D721Med (cell line): Measurements from ENCODE around the gene MTCL3.

Source experiments
- DNase-seq: peaks from one replicate; pipeline ENCODE4 v3.0.0; 2011; ENCODE audit warnings: low spot score; ENCODE audit not compliant: insufficient read length
- FAIRE-seq: peaks from 2 replicates; lab custom pipeline; 2011; peaks lifted over from hg19 to GRCh38; lab: Jason Lieb, UNC
- TF ChIP-seq, protein P1 (sequence below): IDR thresholded peaks from 2 replicates; pipeline ENCODE4 v1.5.1; 2012; ENCODE audit warnings: mild to moderate bottlenecking, control low read depth; ENCODE audit not compliant: insufficient read depth; ENCODE audit errors: missing control alignments

MTCL3 gene

DNA sequence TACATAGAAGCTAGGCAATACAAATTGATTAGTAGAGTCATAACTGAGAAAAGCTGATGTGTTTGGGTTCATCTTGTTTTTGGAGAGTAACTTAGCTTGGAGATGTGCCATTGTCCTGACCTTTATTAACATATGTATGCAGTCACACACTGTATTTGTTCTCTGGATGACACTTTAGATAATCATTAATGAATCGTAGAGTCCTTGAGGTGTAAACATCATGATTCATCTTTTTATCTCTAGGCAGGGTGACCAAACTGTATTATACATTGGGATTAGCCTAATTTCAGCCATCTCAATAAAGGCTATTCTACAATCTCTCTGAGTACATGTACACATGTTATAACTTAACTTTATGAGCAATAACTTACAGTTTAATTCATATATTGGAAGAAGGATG is 3.6 kb upstream of the MTCL3 start:
- TF ChIP-seq, protein P1, sequence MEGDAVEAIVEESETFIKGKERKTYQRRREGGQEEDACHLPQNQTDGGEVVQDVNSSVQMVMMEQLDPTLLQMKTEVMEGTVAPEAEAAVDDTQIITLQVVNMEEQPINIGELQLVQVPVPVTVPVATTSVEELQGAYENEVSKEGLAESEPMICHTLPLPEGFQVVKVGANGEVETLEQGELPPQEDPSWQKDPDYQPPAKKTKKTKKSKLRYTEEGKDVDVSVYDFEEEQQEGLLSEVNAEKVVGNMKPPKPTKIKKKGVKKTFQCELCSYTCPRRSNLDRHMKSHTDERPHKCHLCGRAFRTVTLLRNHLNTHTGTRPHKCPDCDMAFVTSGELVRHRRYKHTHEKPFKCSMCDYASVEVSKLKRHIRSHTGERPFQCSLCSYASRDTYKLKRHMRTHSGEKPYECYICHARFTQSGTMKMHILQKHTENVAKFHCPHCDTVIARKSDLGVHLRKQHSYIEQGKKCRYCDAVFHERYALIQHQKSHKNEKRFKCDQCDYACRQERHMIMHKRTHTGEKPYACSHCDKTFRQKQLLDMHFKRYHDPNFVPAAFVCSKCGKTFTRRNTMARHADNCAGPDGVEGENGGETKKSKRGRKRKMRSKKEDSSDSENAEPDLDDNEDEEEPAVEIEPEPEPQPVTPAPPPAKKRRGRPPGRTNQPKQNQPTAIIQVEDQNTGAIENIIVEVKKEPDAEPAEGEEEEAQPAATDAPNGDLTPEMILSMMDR: no peak
- FAIRE-seq (peak; percentile 38), DNase-seq (no peak)

DNA sequence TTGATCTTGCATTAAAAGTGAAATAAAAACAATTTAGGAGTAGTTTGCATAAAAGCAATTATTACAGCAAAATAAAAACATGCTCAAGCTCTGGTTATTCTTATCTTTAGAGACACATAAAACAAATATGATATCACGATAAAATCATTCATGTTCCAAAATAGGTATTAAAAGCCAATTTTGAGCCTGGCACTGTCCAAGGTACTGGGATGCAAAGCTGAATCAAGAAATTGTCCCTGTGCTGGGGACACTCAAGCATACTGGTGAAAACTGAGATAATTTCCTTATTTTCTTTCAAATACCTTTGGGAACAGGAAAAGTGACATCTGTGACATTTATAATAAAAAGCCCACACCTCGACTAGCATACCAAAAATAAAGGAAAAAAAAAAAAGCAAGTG is 931 bp upstream of the MTCL3 start:
- TF ChIP-seq, protein P1: no peak
- FAIRE-seq (peak; percentile 53), DNase-seq (no peak)

DNA sequence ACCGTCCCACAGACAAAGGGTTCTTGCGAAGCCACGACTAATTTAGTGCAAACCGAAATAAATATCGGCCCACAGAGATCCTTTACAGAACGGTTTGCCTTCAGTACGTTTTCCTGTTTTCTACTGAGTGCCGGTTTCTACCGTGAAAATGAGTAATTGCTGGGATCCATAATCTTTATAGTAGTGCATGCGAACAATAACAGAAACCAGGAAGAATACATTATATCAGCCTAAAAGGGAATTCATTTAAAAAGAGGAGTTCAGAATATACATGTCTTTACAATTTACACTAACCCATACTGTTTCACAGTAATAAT is 292 bp upstream of the MTCL3 start:
- FAIRE-seq (no peak), DNase-seq (no peak)
- TF ChIP-seq, protein P1: no peak

DNA sequence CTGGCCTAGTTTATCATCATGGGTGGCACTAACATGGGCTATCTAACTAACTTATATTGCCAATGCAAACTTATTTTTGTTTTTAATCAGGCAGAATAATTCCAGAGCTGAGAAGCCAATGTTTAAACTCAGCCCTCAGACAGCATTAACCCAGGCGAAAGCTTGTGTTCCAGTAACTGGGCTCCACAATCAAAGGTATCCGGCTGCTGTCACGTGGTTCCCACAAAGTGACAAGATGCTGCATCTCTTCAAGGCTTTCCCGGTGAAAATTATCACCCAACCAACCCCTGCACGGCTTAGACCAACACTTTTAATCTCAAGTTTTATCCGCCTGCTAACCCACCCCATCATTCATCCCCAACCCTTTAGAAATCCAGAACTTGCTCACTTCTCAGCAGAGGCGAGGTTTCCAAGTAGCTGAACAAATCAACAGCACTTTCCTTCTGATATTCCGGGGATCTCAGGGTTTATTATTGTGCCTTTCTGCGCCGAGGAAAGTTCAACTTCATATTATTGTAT is 885 bp downstream of the MTCL3 start:
- TF ChIP-seq, protein P1: no peak
- no peak for FAIRE-seq
- DNase-seq: no peak

DNA sequence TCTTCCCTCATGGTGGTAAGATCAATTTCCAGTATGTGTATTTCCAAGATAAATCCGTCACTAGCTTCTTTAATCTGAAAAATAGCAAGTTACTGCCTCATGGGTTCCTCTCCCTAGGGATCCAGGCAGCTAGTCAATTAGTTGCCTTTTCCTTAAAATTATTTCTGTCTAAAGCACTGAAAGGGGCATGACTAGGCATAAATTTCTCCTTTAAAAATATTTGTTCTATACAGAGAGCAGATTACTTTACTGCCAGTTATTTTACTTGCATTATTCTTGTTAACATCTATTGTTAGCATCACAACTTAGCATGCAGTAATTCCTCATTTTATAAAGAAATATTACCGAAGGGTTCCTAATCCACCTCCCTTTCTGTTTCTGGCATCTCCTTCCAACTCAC is 1.4 kb downstream of the MTCL3 start:
- DNase-seq (no peak), FAIRE-seq (no peak)
- TF ChIP-seq, protein P1: no peak

DNA sequence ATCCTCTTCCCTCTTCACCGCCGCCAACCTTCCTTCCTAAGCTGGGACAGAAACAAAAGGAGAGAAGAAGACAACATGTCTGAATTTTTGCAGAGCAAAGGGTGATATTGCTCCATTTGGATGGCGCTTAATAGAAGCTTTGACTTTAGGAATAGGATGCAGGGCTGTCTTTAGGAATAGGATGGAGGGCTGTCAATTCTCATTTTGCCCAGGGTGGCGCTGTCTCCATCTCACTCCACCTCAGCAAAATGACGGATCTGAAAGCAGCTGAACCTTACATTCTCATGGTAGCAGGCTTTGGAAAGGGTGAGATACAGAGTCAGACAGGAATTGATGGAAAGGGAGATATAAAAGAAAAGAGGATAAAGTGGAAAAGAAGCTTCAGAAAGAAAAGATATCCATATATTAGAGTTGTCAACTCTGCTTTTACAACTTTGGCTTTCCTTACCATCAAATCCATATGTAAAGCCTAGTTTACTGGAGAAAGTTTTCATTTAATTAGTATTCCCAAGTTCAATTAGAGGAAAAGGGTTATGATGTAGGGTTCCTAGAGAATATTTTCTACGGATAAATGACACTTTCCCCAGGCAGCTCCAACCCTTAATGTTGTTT is 2.4 kb downstream of the MTCL3 start:
- FAIRE-seq (peak; percentile 88), DNase-seq (no peak)
- TF ChIP-seq, protein P1: peak; percentile 82

DNA sequence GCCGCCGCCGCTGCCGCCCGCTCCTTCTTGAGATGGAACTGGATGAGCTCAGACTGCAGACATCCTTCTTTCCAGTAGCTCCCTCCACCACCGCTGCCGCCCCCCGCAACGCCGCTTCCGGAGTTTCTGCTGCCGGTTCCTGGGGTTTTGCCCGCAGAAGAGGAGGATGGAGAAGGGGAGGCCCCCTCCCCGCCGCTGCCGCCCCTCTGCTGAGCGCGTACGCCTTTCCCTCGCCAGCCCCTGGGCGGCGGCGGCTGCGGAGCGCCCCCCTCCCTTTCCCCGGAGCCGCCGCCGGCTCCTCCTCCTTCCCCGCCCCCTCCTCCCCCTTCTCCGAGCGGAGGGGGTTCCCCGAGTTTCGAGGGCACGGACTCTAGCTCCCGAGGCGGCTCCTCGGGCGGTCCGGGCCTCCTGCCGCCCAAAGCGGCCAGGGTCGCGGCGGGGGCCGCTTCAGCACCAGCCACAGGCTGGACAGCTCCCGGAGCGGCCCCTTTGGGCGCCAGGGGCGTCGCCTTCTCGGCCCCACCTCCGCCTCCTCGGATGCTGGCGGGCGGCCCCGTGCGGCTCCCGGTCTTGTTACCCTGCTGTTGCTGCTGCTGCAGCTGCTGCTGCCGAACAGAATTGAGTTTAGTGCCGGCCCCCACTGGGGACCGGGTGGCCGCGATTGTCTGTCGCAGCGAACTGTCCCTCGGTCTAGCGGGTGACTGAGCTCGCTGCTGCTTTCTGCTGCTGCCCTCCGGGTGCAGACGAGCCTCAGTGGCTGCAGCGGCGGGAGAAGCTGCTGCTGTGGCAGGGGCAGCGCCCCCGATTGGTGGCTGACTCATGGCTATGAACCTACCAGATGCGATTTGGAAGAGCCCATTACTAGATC is 3.1 kb downstream of the MTCL3 start:
- peak; percentile 58 for DNase-seq
- TF ChIP-seq, protein P1: peak; percentile 18
- FAIRE-seq: no peak
